Endometrium (tissue), 2 donors: ENCODE data around the gene PIP5K1B.
"Not testable (repeated sequence)": the region's sequence is repeated elsewhere in the genome, so short reads cannot be mapped to it uniquely, and the experiment has no call there.

Experiments
- FAIRE-seq: peaks from 2 replicates; lab custom pipeline; 2012; peaks lifted over from hg19 to GRCh38; lab: Jason Lieb, UNC
- donor health status: control.
- donor health status: control.

The PIP5K1B gene

GRCh38 chr9:68961587-68961986 is 256.5 kb downstream of the PIP5K1B start:
- no peak for FAIRE-seq

GRCh38 chr9:68963416-68963815 is 258.4 kb downstream of the PIP5K1B start:
- FAIRE-seq: no peak

GRCh38 chr9:68964102-68964541 is 259.1 kb downstream of the PIP5K1B start:
- FAIRE-seq: no peak

GRCh38 chr9:68964765-68965164 is 259.7 kb downstream of the PIP5K1B start:
- FAIRE-seq: no peak

GRCh38 chr9:68966496-68966944 is 261.5 kb downstream of the PIP5K1B start:
- FAIRE-seq: no peak

- no peak for FAIRE-seq
Observed at GRCh38 chr9:68967800-68968199, 262.8 kb downstream of the PIP5K1B start.

DNA sequence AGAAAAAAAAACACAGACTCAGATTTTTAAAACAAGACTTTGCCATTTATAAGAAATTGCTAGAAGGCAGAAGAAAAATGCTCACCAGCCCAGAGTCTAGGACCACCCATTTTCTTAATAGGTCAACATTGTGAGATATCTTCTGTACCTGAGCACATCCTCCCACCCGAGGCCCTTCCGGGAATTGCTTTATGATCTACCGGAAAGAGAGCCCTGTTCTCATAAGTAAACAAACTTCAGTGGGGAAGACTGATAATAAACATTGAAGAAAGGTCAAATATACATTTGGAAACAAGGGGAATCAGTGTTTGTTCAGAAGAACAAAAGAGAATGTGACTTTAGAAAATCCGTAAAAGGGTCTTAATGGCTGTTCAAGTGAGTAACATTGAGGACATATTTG is 264.5 kb downstream of the PIP5K1B start:
- no peak for FAIRE-seq

DNA sequence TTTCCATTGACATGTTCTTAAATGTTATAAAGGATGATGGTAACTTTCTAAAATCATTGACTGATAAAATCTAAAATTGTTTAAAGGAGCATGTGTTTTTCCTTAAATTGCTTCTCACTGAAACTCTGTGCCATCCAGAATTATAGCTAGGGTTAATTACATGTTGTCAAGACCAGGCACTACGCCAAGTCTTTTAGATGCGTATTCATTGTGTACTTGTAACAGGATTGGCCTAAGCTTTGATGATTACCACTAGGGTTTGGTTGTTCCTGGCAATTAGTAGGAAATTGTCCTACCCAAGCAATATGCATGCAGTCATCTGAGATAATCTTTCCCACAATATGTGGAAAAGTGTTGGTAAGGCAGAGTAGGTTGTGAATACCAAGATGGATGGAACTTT is 265.1 kb downstream of the PIP5K1B start:
- FAIRE-seq: no peak

DNA sequence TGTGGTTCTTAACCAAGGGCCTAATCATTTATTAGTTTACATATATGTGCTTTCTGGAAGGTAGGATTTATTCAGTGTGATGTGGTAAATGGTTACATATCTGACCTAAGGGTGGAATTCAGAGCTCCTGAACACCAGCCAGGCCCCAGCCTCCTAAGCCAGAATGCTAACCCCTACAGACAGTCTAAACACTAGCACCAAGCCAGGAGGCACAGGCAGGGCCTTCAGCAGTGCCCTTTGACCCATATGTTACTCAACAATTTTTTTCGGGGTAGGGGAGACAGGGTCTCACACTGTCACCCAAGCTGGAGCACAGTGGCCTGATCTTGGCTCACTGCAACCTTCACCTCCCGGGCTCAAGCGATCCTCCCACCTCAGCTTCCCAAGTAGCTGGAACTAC is 268.6 kb downstream of the PIP5K1B start:
- FAIRE-seq: no peak

- FAIRE-seq: no peak
Observed at GRCh38 chr9:68974431-68974830, 269.4 kb downstream of the PIP5K1B start.

- no peak for FAIRE-seq
Observed at GRCh38 chr9:68974901-68975300, 269.9 kb downstream of the PIP5K1B start.

GRCh38 chr9:68975365-68976043 is 270.5 kb downstream of the PIP5K1B start:
- FAIRE-seq: no peak

GRCh38 chr9:68978066-68978465 is 273.0 kb downstream of the PIP5K1B start:
- FAIRE-seq: no peak

DNA sequence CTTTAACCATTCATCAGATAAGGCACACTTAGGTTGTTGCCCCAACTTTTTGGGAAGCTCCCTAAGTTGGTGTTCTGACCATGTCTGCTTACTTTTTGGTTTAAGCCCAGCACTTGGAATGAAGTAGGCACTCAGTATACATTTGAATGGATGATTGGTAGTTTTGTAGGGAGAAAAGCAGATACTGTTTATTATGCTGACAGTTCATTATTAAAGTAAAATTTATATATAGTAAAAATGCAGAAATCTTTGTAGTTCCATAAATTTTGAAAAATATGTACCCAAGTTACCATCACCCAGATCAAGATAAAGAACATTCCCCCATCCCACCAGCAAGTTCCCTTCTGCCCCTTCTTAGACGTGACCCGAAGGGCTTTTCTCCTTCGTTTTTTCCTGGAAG is 273.5 kb downstream of the PIP5K1B start:
- FAIRE-seq: no peak

- no peak for FAIRE-seq
Observed at GRCh38 chr9:68979538-68980314, 274.7 kb downstream of the PIP5K1B start.

DNA sequence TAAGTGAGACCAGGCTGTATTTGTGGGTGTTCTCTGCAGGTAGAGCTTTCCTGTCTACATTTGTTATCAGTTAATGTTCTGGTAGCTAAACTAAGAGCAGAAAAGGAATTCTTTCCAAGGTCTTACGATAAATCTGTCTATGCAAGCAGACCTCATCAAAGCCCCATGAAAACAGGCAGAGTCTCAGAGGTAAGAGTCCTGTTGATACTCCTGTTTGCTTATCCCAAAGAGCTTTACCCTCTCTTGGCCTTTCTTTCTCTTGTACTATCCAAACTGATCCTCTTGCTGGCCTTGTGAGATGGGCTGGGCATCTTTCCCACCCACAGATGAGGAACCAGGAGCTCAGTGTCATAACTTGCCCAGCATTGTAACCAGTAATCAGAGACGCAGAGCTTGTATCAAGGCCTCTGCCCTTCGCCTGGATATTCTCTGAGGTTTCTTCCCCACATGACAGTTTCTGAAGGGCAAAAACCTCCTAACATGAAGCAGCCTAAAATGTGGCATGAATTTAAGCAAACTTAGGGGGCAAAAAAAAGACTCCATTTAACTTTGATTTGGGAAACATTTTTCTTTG is 275.4 kb downstream of the PIP5K1B start:
- FAIRE-seq: no peak

DNA sequence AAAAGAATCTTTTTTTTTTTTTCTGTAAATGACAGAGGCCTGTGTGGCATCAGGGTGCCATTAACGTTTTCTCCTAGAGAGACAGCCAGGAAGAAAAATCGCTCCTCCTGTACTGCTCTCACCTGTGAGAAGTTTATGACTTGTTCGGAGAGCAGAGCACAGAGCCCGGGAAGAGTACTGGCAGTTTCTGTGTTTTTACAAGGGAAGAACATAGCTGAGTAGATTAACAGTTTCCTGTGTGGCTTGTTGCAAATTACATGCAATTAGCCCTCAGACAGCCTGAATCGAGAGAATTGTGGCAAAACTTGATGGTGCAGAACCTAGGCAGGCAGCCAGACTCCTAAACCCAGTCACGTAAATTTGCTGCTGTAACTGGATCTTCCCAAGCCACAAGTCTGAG is 276.7 kb downstream of the PIP5K1B start:
- no peak for FAIRE-seq

GRCh38 chr9:68983008-68983411 is 278.0 kb downstream of the PIP5K1B start:
- no peak for FAIRE-seq

DNA sequence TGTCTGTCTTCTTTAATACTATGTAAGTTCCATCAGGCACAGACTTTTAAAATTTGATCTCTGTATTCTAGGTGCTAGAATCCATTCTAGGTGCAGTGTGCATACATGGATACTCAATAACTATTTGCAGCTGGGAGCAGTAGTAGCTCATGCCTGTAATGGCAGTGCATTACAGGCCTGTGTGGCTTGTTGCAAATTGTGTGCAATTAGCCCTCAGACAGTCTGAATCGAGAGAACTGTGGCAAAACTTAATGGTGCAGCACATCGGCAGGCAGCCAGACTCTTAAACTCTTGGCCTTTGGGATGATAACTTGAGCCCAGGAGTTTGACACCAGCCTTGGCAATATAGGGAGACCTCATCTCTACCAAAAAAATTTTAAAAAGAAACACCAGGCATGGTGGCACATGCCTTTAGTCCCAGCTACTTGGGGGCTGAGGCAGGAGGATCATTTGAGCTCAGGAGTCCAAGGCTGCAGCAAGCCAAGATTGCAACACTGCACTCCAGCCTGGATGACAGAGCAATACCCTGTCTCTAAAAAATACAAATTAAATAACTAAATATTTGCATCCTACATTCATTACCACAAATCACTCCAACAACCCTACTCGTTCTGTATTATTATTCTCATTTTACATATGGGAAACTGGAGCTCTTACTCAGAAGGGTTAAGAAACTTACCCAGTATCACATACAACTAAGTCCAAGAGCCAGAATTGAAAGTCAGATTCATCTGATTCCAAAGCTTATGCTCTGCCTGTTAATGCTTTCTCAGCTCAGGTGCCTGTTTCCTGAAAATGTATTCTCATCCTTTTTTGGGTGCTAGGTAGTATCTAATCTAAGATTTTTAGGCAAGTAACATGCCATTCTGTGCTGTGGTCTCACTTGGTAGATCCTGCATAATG is 278.7 kb downstream of the PIP5K1B start:
- FAIRE-seq: no peak

DNA sequence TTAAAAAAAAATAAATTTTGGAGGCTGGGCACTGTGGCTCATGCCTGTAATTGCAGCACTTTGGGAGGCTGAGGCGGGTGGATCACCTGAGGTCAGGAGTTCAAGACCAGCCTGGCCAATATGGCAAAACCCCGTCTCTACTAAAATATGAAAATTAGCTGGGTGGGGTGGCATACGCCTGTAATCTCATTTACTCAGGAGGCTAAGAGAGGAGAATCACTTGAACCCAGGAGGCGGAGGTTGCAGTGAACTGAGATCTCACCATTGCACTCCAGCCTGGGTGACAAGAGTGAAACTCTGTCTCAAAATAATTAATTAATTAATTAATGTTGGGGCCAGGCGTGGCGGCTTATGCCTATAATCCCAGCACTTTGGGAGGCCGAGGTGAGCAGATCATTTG is 281.9 kb downstream of the PIP5K1B start:
- not testable (repeated sequence) for FAIRE-seq

GRCh38 chr9:68991457-68991856 is 286.4 kb downstream of the PIP5K1B start:
- FAIRE-seq: no peak

DNA sequence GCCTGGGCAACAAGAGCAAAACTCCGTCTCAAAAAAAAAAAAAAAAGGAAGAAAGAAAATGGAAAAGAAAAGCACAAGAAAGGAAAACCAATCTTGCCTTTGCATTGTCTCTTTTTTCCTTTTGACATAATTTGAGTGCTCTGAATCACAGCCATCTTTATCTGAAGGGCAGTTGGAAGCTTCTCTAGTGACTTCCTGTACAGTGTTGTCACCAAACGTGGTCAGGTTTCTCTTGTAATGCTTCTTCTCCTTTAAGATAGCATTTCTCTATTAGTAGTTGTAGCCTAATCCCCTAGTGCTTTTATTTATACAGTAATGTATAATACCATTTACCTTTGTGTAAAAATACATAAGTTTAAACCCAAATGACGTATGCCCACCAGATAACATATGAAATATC is 290.7 kb downstream of the PIP5K1B start:
- FAIRE-seq: no peak
